HFF-Myc (cell line): ENCODE measurements around the gene APOO.
"Not testable (repeated sequence)": the region's sequence is repeated elsewhere in the genome, so short reads cannot be mapped to it uniquely, and the experiment has no call there.

Source experiments
- DNase-seq: peaks from one replicate; pipeline ENCODE4 v3.0.0-alpha.2; 2011; ENCODE audit warnings: low read depth; ENCODE audit errors: extremely low read depth
- H3K4me3 ChIP-seq: replicated peaks from 2 replicates; pipeline ENCODE4 v1.5.1; 2011; ENCODE audit warnings: low read depth, mild to moderate bottlenecking, control low read depth, low read length
- TF ChIP-seq, protein P1 (sequence below): IDR thresholded peaks from 2 replicates; pipeline ENCODE4 v1.5.1; 2012; ENCODE audit warnings: mild to moderate bottlenecking, low read depth, low read length, control low read depth; ENCODE audit errors: missing control alignments

The APOO gene

DNA sequence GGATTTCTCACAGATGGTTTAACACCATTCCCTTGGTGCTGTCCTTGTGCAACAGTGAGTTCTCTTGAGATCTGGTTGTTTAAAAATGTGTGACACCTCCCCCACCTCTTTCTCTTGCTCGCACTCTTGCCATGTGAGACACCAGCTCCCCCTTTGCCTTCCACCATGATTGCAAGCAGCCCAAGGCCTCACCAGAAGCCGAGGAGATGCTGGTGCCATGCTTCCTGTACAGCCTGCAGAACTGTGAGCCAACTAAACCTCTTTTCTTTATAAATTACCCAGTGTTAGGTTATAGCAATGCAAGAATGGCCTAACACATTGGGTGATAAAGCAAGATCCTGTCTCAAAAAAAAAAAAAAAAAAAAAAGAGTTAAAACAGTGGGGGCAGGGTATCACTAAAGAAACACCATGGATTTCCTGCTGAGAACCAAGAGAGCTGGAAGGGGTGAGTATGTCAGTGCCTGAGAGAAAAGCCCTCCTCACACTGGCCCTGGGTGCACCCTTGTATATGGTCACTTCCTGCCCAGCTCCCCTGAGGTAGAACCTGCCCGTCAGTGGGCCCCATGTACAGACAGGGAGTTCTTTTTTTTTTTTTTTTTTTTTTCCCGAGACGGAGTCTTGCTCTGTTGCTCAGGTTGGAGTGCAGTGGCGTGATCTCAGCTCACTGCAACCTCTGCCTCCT, 46.4 kb downstream of the APOO start:
- H3K4me3 ChIP-seq: no peak overlapping the region
- no peak for DNase-seq
- TF ChIP-seq, protein P1, sequence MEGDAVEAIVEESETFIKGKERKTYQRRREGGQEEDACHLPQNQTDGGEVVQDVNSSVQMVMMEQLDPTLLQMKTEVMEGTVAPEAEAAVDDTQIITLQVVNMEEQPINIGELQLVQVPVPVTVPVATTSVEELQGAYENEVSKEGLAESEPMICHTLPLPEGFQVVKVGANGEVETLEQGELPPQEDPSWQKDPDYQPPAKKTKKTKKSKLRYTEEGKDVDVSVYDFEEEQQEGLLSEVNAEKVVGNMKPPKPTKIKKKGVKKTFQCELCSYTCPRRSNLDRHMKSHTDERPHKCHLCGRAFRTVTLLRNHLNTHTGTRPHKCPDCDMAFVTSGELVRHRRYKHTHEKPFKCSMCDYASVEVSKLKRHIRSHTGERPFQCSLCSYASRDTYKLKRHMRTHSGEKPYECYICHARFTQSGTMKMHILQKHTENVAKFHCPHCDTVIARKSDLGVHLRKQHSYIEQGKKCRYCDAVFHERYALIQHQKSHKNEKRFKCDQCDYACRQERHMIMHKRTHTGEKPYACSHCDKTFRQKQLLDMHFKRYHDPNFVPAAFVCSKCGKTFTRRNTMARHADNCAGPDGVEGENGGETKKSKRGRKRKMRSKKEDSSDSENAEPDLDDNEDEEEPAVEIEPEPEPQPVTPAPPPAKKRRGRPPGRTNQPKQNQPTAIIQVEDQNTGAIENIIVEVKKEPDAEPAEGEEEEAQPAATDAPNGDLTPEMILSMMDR: no peak

DNA sequence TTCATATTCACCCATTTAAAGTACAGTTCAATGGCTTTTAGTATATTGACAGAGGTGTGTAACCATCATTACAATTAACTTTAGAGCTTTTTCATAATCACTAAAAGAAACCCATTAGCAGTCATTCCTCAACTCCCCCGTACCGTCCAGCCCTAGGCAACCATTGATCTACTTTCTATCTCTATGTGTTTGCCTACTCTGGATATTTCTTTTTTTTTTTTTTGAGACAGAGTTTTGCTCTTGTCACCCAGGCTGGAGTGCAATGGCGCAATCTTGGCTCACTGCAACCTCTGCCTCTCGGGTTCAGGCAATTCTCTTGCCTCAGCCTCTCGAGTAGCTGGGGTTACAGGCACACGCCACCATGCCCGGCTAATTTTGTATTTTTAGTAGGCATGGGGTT, 48.5 kb downstream of the APOO start:
- not testable (repeated sequence) for H3K4me3 ChIP-seq, DNase-seq

DNA sequence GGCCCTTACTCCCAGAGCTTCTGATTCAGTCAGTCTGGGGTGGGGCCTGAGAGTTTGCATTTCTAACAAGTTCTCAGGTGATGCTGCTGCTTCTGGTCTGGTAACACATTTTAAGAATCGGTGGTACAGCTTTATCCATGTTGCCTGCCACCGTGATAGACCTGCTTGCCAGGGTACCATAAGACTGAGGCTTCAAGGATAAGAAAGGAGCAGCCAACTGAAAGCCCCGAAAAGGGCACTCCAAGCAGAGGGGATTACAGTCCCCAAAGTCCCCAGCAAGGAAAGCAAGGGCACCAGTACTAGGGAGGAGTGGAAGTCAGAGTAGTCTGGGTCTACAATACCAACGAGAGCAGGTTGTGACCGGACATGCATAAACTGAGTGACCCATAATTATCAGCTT, 49.8 kb downstream of the APOO start:
- no peak overlapping the region for H3K4me3 ChIP-seq
- TF ChIP-seq, protein P1: no peak
- DNase-seq: no peak

DNA sequence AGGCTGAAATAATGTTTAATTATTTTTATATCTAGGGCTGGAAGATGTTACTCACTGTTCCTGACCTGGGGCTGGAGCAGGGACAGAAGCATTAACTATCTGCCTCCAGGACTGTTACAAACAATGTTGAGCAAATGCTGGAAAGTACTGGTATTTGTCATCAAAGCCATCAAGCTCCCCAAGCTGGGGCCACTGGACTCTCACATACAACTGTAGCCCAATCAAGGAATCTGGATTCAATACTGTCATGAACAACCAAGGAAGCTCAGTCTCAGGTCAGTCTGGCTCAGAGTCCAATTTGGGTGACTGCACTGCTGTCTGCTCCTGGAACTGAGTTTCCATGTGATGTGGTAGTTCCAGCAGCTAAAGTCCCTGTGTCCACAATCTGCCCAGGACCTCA, 50.4 kb downstream of the APOO start:
- DNase-seq: no peak
- H3K4me3 ChIP-seq: no peak overlapping the region
- TF ChIP-seq, protein P1: no peak

DNA sequence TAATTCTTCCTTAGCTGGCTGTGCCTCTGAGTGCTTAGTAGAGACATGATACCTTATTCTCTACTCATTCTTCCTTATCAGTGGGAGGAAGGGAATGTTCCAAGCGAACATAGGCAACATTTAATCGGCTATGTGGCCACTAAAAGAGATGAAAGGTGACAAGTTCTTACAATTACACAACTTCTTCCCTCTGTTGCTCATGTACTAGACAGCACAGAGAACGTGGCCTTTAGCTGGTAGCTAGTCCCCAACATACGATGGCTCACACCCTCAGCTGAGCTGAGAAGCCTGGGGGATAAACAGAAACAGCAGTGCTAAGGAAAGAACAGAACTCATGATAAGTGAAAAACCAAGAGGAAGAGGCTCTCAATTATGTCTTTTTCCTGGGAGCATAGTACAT, 52.2 kb downstream of the APOO start:
- TF ChIP-seq, protein P1: no peak
- no peak overlapping the region for H3K4me3 ChIP-seq
- no peak for DNase-seq

DNA sequence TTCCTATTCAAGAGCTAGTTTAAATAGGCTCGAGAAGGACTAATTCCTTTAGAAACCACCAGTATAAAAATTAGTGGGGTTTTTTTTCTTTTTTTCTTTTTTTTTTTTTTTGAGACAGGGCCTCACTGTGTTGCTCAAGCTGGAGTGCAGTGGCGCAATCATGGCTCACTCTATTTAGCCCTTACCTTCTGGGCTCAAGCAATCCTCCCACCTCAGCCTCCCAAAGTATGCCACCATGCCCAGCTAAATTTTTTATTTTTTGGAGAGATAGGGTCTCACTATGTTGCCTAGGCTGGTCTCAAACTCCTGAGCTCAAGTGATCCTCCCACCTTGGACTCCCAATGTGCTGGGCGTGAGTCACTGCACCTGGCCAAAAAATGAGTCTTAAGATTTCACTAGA, 52.8 kb downstream of the APOO start:
- TF ChIP-seq, protein P1: no peak
- DNase-seq: no peak

DNA sequence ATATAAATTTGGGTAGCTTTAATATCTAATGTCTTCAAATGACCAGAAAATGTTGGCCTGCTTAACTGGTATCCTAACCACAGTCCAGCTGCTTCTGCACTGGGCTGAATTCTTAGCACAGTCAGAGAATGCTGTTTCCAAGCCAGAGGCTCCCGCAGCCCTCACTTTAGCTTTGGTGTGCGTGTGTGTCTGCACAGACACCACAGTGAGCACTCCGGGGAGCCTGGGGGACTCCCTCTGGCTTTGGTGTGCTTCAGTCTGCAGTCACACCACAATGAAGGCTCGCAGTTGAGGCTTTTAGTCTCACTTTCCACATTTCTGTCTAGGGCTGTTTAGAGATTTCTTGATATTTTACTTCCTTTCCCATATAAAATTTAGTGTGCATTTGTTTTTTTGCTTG, 53.6 kb downstream of the APOO start:
- DNase-seq: no peak
- no peak overlapping the region for H3K4me3 ChIP-seq
- TF ChIP-seq, protein P1: no peak

More for the DNA sequence above, 52.8 kb downstream of the APOO start:
- no peak overlapping the region for H3K4me3 ChIP-seq
